NCI-H748 treated with DMSO at 0.1 percent for 48 hours (cell line): Measurements from ENCODE around the gene HCN3.
"Not testable (repeated sequence)": the region's sequence is repeated elsewhere in the genome, so short reads cannot be mapped to it uniquely, and the experiment has no call there.

ENCODE experiments used
- DNase-seq: peaks from one replicate; lab custom pipeline; 2025; lab: John Stamatoyannopoulos, UW

Gene HCN3

DNA sequence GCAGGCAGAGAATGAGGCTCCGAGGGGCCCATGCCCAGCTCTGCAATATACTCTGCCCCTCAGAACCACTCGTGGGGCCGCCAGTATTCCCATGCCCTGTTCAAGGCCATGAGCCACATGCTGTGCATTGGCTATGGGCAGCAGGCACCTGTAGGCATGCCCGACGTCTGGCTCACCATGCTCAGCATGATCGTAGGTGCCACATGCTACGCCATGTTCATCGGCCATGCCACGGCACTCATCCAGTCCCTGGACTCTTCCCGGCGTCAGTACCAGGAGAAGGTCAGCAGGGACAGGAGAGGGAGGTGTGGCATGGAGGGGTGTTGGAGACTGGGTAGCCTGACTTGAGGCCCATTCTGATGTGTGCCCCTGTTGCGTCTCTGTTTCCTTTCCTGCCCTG lies 7.2 kb downstream of the HCN3 start:
- no peak for DNase-seq

DNA sequence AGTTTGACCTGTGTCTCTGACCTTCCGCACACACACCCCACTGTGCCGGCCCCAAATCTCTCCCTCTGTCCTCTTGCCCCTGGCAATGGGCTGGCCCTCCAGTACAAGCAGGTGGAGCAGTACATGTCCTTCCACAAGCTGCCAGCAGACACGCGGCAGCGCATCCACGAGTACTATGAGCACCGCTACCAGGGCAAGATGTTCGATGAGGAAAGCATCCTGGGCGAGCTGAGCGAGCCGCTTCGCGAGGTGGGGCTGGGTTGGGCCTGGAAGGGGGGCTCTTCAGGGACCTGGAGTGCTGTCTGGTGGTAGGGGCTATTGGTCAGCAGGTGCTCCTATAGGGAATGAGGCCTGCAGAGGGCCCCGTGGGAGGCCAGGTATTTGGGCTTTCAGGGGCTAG lies 7.8 kb downstream of the HCN3 start:
- DNase-seq = no peak

DNA sequence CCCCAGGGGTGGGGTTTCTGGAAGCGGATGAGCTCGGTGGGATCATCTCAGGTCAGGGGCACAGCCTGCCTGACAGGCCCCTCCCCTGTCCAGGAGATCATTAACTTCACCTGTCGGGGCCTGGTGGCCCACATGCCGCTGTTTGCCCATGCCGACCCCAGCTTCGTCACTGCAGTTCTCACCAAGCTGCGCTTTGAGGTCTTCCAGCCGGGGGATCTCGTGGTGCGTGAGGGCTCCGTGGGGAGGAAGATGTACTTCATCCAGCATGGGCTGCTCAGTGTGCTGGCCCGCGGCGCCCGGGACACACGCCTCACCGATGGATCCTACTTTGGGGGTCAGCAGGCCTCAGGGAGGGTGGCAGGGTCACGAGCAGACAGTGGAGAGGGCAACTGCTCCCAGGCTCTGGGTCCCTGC lies 8.4 kb downstream of the HCN3 start:
- DNase-seq = no peak

DNA sequence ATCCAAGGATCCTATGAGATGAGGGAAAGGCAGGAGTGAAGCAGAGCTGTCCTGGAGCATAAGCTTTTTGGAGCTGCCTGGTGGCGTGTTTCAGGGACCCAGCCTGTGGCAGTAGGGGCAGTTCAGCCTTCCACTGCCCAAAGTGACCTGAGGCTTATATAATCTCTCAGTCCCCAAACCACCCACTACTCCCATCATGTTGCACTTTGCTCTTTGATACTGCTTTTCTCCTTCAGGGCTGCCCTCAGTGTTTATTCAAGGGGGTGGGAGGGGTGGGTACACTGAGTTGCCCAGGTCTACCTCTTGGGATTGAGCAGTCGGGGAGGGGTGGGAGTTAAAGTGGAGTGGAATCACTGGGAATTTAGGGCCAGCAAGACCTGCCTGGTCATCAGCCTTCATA lies 9.3 kb downstream of the HCN3 start:
- DNase-seq = no peak

DNA sequence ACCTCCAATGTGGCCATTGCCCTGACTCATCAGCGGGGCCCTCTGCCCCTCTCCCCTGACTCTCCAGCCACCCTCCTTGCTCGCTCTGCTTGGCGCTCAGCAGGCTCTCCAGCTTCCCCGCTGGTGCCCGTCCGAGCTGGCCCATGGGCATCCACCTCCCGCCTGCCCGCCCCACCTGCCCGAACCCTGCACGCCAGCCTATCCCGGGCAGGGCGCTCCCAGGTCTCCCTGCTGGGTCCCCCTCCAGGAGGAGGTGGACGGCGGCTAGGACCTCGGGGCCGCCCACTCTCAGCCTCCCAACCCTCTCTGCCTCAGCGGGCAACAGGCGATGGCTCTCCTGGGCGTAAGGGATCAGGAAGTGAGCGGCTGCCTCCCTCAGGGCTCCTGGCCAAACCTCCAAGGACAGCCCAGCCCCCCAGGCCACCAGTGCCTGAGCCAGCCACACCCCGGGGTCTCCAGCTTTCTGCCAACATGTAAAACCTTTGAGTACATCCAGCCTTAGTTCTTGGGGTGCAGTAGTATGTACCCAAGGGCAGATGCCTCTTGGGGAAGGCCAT lies 10.8 kb downstream of the HCN3 start:
- DNase-seq = no peak

DNA sequence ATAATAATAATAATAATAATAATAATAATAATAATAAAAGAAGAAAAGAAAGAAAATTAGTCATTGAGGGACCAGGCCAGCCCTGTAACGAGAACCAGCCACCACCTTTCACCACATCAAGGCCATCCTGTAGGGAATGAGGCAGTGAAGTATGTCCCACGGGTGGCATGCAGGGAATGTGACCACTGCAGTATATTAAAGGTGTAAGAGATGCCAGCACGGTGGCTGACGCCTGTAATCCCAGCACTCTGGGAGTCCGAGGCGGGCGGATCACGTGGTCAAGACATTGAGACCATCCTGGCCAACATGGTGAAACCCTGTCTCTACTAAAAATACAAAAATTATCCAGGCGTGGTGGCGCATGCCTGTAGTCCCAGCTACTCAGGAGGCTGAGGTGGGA lies 13.7 kb downstream of the HCN3 start:
- not testable (repeated sequence) for DNase-seq

DNA sequence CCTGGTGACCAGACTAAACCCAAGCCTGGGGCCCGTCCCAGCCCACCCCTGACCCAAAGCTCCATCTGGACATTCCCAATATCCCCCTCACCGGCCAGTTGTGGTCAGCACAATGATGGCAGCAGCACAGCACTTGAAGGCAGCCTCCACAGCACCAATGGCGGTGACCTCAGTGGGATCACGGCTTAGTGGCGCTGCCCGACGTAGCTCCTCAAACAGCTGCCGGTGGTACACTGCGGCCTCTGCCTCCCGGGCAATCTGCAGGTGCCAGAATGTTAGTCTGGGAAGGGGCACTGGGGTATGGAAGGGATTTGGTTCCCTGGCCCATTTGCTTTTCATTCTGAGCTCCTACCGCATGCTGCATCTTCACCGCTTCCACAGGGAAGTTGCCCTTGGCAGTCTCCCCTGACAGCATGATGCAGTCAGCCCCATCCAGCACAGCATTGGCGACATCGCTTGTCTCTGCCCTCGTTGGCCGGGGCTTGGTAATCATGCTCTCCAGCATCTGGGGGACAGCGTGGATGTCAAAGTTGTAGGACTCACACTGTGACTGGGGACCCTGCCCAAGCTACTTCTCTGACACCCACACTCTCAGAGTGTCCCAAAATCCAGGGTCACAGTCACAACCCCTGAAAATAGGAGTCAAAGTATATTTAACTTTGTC lies 16.0 kb downstream of the HCN3 start:
- no peak for DNase-seq

DNA sequence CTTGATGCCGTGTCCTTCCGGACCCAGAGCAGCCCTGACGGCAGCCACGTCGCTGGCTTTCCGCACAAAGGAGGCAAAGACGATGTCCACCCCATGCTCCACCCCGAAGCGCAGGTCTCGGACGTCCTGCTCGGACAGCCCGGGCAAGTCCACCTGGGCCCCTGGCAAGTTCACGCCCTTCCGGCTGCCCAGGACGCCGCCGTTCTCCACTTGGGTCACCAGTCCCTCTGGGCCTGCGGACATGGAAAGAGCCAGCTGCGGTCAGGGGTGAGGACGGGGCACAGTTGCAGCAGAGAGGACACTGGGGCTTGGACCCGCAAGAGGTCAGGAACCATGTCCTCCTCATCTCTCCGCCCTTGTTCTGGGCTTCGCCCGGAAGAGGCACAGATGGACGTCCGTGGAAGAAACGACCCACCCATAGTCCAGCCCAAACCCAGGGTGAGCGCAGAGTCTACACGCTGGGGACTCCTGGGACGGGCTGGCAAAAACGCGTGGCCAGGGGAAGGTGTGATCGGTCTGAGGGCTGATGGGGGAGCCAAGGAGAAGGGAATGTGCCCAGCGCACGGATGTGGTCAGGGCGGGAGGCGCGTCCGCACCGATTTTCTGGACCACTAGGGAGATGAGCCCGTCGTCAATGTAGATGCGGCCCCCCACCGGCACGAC lies 17.4 kb downstream of the HCN3 start:
- no peak for DNase-seq

DNA sequence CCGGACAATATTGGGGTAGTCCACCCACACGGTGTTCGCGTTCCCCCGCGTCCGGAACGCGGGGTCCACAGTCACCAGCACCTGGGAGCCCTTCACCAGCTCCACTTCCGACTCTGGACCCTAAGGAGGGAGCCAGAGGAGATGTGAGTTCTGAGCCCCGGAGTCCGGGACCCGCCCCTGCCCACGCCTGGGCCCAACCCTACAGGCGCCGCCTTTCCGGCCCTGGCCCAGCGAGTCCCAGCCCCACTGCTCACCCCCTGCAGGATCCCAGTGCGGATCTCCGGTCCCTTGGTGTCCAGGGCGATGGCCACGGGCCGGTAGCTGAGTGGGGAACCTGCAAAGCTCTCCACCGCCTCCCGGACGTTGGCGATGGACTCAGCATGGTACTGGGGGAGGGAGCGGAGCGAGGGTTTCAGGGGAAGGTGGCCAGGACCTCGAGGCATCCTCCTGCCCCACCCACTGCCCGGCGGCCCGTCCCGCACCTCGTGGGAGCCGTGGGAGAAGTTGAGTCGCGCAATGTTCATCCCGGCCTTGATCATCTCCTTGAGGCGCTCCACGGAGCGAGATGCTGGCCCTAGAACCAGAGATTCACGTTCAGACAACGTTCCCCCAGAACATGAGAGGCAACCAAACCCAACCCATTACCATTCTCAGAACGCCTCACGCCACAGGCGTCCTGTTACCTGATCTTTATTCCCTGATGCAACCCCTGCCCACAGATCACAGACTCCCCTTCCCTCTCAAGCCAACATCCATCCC lies 18.1 kb downstream of the HCN3 start:
- no peak for DNase-seq

DNA sequence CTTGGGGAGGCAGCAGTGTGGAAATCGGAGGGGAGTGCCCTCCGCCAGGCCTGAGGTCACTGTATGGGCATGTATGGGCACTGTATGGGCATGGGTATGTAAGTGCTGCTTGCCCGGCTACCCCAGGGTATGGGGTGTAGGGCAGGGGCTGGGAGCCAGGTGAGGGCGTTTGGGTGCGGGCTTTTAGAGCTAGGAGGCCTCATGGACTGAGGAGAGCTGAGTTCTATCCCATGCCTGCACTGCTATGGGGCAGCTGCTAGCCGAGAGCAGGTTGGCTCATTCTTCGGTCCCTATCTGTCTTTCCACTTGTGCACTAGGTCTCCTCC lies 18.6 kb downstream of the HCN3 start:
- no peak for DNase-seq

DNA sequence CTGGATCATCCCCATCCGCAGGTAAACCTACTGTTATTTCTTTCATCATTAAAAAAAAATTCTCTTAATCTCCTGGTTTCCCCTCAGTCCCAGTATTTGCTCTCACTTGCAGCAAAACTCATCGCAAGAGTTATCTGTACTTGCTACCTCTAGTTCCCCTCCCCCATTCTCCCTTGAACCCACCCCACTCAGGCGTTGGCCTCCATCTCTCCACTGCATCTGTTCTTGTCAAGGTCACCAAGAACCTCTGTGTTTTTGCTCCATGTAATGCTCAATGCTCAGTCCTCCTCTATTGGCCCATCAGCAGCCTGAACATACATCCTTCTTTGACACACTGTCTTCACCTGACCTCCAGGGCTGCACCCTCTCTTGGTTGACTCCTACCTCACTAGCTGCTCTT lies 19.4 kb downstream of the HCN3 start:
- no peak for DNase-seq

DNA sequence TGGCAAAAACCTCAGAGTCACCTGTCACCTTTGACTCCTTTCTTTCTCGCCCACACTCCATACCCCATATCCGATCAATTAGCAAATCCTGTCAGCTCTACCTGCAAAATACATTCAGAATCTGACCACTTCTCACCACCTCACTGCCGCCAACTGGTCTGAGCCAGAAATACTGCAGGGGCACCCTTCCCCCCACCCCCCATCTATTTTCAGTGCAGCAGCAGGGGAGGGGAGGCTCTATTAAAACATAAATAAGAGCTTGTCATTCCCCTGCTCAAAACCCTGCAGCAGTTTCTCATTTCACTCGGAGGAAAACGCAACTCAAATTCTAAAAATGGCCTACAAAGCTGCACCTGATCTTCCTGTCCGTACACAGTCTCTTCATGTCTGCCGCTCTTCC lies 20.1 kb downstream of the HCN3 start:
- no peak for DNase-seq

DNA sequence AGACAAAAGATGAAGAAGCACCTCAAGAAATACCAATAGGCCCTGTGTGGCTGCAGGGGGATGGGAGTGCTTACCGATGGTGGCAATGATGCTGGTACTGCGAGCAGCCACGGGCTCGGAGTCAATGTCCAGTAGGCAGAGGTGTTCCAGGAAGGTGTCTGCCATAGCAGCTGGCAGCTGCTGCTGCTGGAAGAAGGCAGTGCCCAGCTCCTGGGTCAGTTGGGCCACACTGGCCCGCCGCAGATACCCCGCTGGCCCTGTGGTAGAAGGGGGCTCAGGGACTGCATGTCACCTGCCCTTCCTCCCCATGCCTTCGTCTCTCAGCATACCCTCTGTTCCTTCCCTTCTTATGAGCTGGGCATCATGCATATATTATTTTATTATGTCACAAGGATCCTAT lies 22.8 kb downstream of the HCN3 start:
- no peak for DNase-seq

DNA sequence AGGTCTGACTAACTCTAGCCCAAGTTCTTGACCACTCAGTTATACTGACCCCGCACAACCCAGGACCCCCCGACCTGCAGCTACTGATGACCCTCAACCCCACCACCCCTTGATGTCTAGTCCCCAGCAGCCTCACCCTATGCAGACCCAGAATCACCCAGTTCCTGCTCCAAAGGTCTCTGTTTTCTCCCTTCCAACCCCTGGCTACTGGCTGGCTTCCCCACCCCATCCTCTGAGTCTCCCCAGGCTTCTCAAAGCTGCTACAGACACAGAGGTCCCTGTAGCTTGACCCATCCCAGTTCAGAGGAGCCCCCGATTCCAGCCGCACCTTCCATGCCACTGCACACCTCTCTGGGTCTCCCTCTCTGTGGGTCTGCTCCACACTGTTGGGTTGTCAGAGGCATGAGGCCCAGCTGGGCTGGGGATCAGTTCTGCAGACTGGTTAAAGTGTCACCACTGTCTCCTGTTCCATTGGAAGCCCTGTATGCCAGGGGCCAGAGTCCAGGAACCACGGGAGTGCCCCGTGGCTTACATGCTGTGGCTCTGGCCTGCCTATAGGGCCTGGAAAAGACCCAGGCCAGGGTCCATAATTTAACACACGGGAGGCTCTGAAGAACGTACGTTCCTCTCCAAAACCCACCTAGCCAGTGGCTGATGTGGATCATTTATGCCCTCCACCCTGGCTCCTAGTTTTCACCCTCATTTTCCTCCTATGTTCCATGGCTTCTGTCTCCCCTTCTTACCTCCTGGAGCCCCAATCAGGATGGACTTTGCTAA lies 23.5 kb downstream of the HCN3 start:
- no peak for DNase-seq

DNA sequence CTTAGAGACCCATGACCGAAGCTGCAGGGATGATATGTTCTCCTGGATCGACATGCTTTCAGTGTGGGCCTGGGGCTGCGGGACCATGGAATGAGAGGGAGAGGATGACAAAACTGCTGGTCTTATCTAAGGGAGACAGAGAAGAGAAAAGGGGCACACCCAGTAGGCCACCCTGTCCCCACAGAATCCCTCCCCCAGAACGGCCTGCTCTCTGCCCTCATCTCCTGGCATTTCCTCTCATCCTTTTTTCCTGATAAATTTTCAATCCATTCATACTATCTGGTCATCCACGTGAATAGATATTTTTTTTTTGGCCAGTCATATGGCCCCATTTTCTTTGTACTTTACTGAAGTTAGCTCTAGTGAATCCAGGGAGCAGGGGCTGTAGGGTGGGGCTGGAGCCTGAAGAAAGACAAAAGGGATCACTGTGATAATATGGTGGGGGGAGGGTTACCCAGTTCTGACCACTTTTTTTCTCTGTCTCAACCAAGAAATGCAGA lies 24.1 kb downstream of the HCN3 start, which contains the start of gene PKLR:
Gene PKLR, minus strand, starts transcription at position 97 of the 500 bp plus-strand sequence. Its CDS starts 43 bp downstream, at position 54.
- DNase-seq = no peak

DNA sequence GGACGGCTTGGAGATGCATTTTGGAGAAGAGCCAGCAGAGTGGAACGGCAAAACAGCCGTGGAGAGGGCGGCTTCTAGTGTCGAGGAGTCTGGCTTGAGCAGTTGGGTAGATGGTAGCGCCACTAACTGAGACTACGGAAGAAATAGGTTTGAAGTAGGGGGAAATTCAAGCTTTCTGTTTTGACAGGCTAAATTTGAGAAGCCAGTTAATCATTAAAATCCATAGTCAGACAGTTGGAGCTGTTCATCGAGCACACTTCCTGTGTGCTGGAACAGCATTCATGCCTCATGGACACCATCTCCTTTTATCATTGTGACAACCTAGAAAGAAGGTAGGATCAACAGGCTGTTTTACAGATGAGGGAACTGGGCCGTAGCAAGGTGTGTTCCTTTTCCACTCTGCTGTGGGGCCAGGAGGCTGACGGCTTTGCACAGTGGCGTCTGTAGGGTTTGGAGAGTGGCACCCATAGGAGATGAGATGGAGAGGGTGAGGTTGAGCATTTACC lies 27.3 kb downstream of the HCN3 start:
- DNase-seq = no peak

DNA sequence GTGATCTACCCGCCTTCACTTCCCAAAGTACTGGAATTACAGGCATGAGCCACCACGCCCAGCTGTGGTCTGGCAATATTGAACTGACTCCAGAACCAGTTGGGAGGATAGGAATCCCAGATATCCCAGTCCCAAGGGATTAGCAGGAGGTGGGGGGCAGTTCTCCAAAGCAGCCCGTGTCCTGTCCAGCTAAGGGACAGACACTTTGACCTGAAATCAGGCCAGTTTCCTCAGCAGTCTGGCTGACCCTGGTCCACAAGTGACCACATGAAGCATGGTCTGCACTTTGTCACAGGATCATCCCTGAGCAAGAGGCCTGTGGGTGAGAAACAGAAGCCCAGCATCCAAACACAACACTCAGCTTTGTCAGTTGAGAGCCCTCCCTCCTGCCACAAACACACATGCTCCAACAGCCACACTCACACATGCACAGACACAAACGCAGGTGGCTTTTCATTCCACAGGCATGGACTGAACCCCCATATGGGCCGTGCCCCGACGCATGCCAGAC lies 28.7 kb downstream of the HCN3 start:
- no peak for DNase-seq

DNA sequence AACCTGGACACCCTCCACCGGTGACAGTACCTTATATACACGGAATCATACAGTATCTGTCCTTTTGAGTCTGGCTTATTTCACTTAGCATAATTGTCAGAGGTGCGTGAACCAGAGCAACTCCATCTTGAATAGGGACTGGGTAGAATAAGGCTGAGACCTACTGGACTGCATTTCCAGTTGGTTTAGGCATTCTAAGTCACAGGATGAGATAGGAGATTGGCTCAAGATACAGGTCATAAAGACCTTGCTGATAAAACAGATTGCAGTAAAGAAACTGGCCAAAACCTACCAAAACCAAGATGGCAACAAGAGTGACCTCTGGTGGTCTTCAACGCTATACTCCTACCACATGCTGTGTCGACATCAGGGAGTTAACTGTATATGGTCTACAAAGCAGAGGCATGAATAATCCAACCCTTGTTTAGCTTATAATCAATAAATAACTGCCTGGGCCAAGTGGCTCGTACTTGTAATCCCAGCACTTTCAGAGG lies 30.0 kb downstream of the HCN3 start:
- no peak for DNase-seq

DNA sequence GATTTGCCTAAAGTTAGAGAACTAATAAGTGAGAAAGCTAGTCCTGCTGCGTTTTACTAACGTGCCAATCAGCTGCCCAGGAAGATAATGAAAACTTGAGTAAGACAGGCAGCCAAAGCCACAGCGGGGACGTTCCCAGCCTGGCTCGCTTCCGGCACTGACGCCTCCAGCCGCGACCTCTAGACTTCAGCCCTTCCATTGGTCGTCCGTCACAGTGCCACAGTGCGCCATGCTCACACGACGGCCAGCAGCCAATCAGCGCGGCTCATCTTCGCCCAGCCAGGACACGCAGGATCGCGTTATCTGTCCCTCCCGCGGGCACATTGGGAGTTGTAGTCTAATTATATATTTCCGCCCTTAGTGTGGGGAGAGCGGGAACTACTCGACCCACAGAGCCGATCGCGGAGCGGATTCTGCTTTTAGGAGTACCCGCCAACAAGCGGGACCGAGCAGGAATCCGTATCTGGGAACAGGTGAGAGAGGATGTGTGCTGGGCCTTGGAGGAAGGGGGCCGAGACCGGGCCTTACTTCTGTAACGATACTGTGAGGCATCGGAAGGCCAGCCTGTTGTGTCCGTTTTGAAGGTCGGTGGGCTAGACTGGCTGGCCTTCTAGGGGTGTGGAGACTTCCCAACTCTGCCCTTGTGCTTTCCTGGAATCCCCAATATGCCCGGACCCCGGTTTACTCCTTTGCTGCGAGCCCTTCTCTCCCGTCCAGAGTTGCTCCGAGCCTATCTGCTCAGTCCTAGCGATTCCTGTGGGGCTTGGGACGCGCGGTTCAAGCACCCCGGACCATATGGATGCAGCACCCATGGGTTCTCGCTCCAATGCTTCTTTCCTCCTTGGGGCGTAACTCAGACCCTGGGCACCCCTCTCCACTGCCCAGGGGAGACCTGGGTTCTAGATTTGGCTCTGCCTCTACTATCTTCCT lies 31.5 kb downstream of the HCN3 start, which contains the start of gene FDPS:
Gene FDPS, plus strand, starts transcription at position 374 of the 930 bp plus-strand sequence. CDS start 924 bp downstream, outside the sequence.
- peak; percentile 97 for DNase-seq

DNA sequence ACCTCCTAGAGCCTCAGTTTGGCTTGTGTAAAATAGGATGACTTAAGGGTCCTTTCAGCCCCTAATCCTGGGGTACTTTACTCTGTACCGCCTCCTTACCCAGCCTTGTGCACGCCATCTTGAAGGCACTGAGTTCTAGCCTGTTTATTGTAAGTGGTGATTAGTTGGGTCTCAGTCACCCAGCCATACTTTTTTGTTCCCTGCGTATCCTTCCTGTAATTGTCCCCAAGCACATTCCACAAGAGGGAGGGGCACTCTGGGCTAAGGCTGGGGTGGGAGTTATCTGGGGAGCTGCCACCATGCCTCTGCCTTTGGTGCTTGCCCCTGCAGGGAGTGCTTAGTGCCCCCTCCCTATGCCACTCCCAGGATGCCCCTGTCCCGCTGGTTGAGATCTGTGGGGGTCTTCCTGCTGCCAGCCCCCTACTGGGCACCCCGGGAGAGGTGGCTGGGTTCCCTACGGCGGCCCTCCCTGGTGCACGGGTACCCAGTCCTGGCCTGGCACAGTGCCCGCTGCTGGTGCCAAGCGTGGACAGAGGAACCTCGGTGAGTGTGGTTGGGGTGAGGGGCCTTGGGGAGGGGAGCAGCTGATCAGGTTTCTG lies 32.3 kb downstream of the HCN3 start:
- DNase-seq = no peak
